HEK293 (cell line): Measurements from ENCODE around the gene ZFYVE19.

Experiments used
- CTCF ChIA-PET: fragments of 350-600 bp; formaldehyde crosslinking; extraction: SDS; loops from one replicate; lab custom pipeline; 2021; ENCODE audit warnings: antibody characterized with exemption; lab: Yijun Ruan, JAX
- POLR2A ChIA-PET: fragments of 300-600 bp; formaldehyde crosslinking; extraction: SDS; loops from one replicate; lab custom pipeline; 2020; ENCODE audit warnings: antibody characterized with exemption, inconsistent platforms; lab: Yijun Ruan, JAX
- H3K27ac ChIP-seq: fragments of 200-500 bp; sonication (Bioruptor generic); 2 replicates; pipeline ENCODE4 v1.5.1; 2014; ENCODE audit warnings: low read depth, low read length, control low read depth, inconsistent platforms; ENCODE audit errors: extremely low read depth
- H3K36me3 ChIP-seq, 2 experiments: fragments of 200-500 bp in 1 of 2; sonication (Bioruptor generic) in 1 of 2; 1 replicate in 1 of 2; 2 replicates in 1 of 2; pipeline ENCODE4 v1.5.1; 2014 to 2017; ENCODE audit warnings: inconsistent platforms in 2 of 2, low read length in 2 of 2; ENCODE audit not compliant: control insufficient read depth in 2 of 2, insufficient read depth in 1 of 2
- H3K4me1 ChIP-seq: fragments of 200-500 bp; sonication (Bioruptor generic); 2 replicates; pipeline ENCODE4 v1.5.1; 2014; ENCODE audit warnings: mild to moderate bottlenecking, low read length, inconsistent platforms; ENCODE audit not compliant: control insufficient read depth, insufficient read depth
- H3K4me3 ChIP-seq: 2 replicates; pipeline ENCODE4 v1.5.1; 2011; ENCODE audit warnings: low read depth, mild to moderate bottlenecking, control low read depth, low read length, moderate library complexity
- H3K9me3 ChIP-seq: fragments of 200-500 bp; sonication (Bioruptor generic); 2 replicates; pipeline ENCODE4 v1.5.1; 2014; ENCODE audit warnings: low read depth, low read length, inconsistent platforms; ENCODE audit not compliant: control insufficient read depth, insufficient read depth
- AEBP2 ChIP-seq: fragments of 450-650 bp; formaldehyde crosslinking; IDR thresholded peaks from 2 replicates; pipeline ENCODE4 v1.5.1; 2016; ENCODE audit warnings: missing biosample characterization, missing genetic modification characterization, borderline replicate concordance
- CTCF ChIP-seq: fragments of 450-650 bp; formaldehyde crosslinking; IDR thresholded peaks from 2 replicates; pipeline ENCODE4 v1.5.1; 2016; ENCODE audit warnings: missing biosample characterization, missing genetic modification characterization
- ELK4 ChIP-seq: IDR thresholded peaks from 2 replicates; pipeline ENCODE4 v1.6.1; 2011; ENCODE audit warnings: mild to moderate bottlenecking, low read depth, low read length, borderline replicate concordance
- GLI4 ChIP-seq: fragments of 450-650 bp; formaldehyde crosslinking; IDR thresholded peaks from 2 replicates; pipeline ENCODE4 v1.5.1; 2016; ENCODE audit warnings: missing biosample characterization, missing genetic modification characterization
- GLIS1 ChIP-seq: fragments of 450-650 bp; formaldehyde crosslinking; IDR thresholded peaks from 2 replicates; pipeline ENCODE4 v1.5.1; 2016; ENCODE audit warnings: missing biosample characterization, missing genetic modification characterization
- GLIS2 ChIP-seq: fragments of 450-650 bp; formaldehyde crosslinking; IDR thresholded peaks from 2 replicates; pipeline ENCODE4 v1.5.1; 2016; ENCODE audit warnings: missing biosample characterization, missing genetic modification characterization
- PATZ1 ChIP-seq: fragments of 450-650 bp; formaldehyde crosslinking; IDR thresholded peaks from 2 replicates; pipeline ENCODE4 v1.5.1; 2016; ENCODE audit warnings: missing biosample characterization, missing genetic modification characterization
- RBAK ChIP-seq: fragments of 450-650 bp; formaldehyde crosslinking; IDR thresholded peaks from 2 replicates; pipeline ENCODE4 v1.5.1; 2016; ENCODE audit warnings: missing biosample characterization, missing genetic modification characterization
- REPIN1 ChIP-seq: fragments of 450-650 bp; formaldehyde crosslinking; IDR thresholded peaks from 2 replicates; pipeline ENCODE4 v1.5.1; 2017; ENCODE audit warnings: missing biosample characterization, missing genetic modification characterization, low read depth
- SALL2 ChIP-seq: fragments of 450-650 bp; formaldehyde crosslinking; IDR thresholded peaks from 2 replicates; pipeline ENCODE4 v1.5.0; 2017; ENCODE audit warnings: missing biosample characterization, mild to moderate bottlenecking, missing genetic modification characterization, borderline replicate concordance
- SP3 ChIP-seq: fragments of 450-650 bp; formaldehyde crosslinking; IDR thresholded peaks from 2 replicates; pipeline ENCODE4 v1.5.1; 2016; ENCODE audit warnings: missing biosample characterization, missing genetic modification characterization
- ZNF114 ChIP-seq: fragments of 450-650 bp; formaldehyde crosslinking; IDR thresholded peaks from 2 replicates; pipeline ENCODE4 v1.5.0; 2017; ENCODE audit warnings: missing biosample characterization, missing genetic modification characterization
- ZNF391 ChIP-seq: fragments of 450-650 bp; formaldehyde crosslinking; IDR thresholded peaks from 2 replicates; pipeline ENCODE4 v1.5.1; 2016; ENCODE audit warnings: low read depth, missing biosample characterization, missing genetic modification characterization, borderline replicate concordance
- ZNF426 ChIP-seq: fragments of 450-650 bp; formaldehyde crosslinking; IDR thresholded peaks from 2 replicates; pipeline ENCODE4 v1.5.1; 2017; ENCODE audit warnings: missing biosample characterization, missing genetic modification characterization, mild to moderate bottlenecking, inconsistent platforms, moderate library complexity
- ZNF518A ChIP-seq: fragments of 450-650 bp; formaldehyde crosslinking; conservative IDR thresholded peaks from 2 replicates; pipeline ENCODE4 v1.5.1; 2016; ENCODE audit warnings: low read depth, missing biosample characterization, missing genetic modification characterization
- ZNF548 ChIP-seq: fragments of 450-650 bp; formaldehyde crosslinking; IDR thresholded peaks from 2 replicates; pipeline ENCODE4 v1.5.1; 2016; ENCODE audit warnings: missing biosample characterization, missing genetic modification characterization
- ZNF555 ChIP-seq: fragments of 450-650 bp; formaldehyde crosslinking; conservative IDR thresholded peaks from 2 replicates; pipeline ENCODE4 v1.5.1; 2017; ENCODE audit warnings: missing biosample characterization, mild to moderate bottlenecking, missing genetic modification characterization, inconsistent platforms
- ZNF558 ChIP-seq: fragments of 450-650 bp; formaldehyde crosslinking; IDR thresholded peaks from 2 replicates; pipeline ENCODE4 v1.5.1; 2016; ENCODE audit warnings: missing biosample characterization, missing genetic modification characterization
- ZNF658 ChIP-seq: fragments of 450-650 bp; formaldehyde crosslinking; IDR thresholded peaks from 2 replicates; pipeline ENCODE4; 2016; ENCODE audit warnings: missing biosample characterization, missing genetic modification characterization
- ZNF747 ChIP-seq: fragments of 450-650 bp; formaldehyde crosslinking; IDR thresholded peaks from 2 replicates; pipeline ENCODE4 v1.5.1; 2016; ENCODE audit warnings: missing biosample characterization, missing genetic modification characterization
- ZNF76 ChIP-seq: fragments of 450-650 bp; formaldehyde crosslinking; IDR thresholded peaks from 2 replicates; pipeline ENCODE4; 2016; ENCODE audit warnings: low read depth, missing biosample characterization, missing genetic modification characterization, borderline replicate concordance

Gene ZFYVE19

GRCh38 chr15:40771242-40771641 lies 35.6 kb upstream of the ZFYVE19 start (continued):
- TF ChIP-seq ZNF518A (no peak), ELK4 (no peak), ZNF548 (tag by site-specific recombination) (no peak), PATZ1 (no peak), GLI4 (tag by site-specific recombination) (no peak), GLIS1 (no peak), ZNF76 (tag by site-specific recombination) (no peak), SALL2 (no peak), SP3 (tag by site-specific recombination) (no peak), ZNF391 (no peak), ZNF555 (tag by site-specific recombination) (no peak)

GRCh38 chr15:40772014-40772413 lies 34.9 kb upstream of the ZFYVE19 start:
- POLR2A ChIA-PET = no interaction called here
- no peaks in the 10 kb centered on the region for H3K9me3 ChIP-seq
- H3K4me3 ChIP-seq = no peak overlapping the region
- no peak for TF ChIP-seq ZNF114 (tag by site-specific recombination)
- no peak for TF ChIP-seq ZNF747
- no peak for TF ChIP-seq ZNF558 (tag by site-specific recombination)
- no peak for TF ChIP-seq AEBP2 (tag by site-specific recombination)
- TF ChIP-seq CTCF (tag by site-specific recombination) = no peak
- no peak for TF ChIP-seq ZNF426
- no peak for TF ChIP-seq REPIN1 (tag by site-specific recombination)
- TF ChIP-seq GLIS2 (tag by site-specific recombination) = no peak
- TF ChIP-seq RBAK (tag by site-specific recombination) = no peak
- no peak for TF ChIP-seq ZNF658
- CTCF ChIA-PET = interaction anchor here (1.5 to 3.1 kb wide), 2 partner anchors 10 to 86 kb away, joined by 5 to 10 read pairs; no protein-coding TSS in a partner anchor
- no peak overlapping the region for H3K27ac ChIP-seq
- peaks cover 19% of the 10 kb centered on the region for H3K4me1 ChIP-seq
- peaks cover under 1 to 51% of the 10 kb centered on the region in 2 experiments; a peak in 2 of 3 replicates for H3K36me3 ChIP-seq
